Large intestine (tissue), 3 donors: ENCODE measurements around the gene PCDHB7. TPM values are rescaled to one million over a fixed set of nuclear protein-coding genes. Genes with fewer than 3 reads are reported as not detected.
"Not testable (repeated sequence)": the region's sequence is repeated elsewhere in the genome, so short reads cannot be mapped to it uniquely, and the experiment has no call there.

ENCODE experiments used
- DNase-seq, 2 donors: peaks; one replicate each; pipeline versions ENCODE4 v3.0.0 to v3.0.0-alpha.2; 2013
- H3K27ac ChIP-seq: one replicate; pipeline ENCODE4 v1.5.1; 2013; ENCODE audit warnings: low read length
- H3K27me3 ChIP-seq: 2 replicates; pipeline ENCODE4 v1.6.1; 2013; ENCODE audit warnings: low read length; ENCODE audit not compliant: control insufficient read depth, insufficient read depth
- H3K36me3 ChIP-seq: 2 replicates; pipeline ENCODE4 v1.6.1; 2013; ENCODE audit warnings: low read length; ENCODE audit not compliant: control insufficient read depth, insufficient read depth
- H3K4me1 ChIP-seq: one replicate; pipeline ENCODE4 v1.6.1; 2013; ENCODE audit warnings: low read length; ENCODE audit not compliant: control insufficient read depth, insufficient read depth
- H3K4me3 ChIP-seq: one replicate; pipeline ENCODE4 v1.5.1; 2013; ENCODE audit warnings: low read length
- H3K9me3 ChIP-seq: one replicate; pipeline ENCODE4 v1.6.1; 2013; ENCODE audit warnings: mild to moderate bottlenecking, low read depth, low read length, moderate library complexity; ENCODE audit not compliant: control insufficient read depth
- WGBS: methylation state at CpG from one replicate; pipeline ENCODE4 v1.1.5; 2013; ENCODE audit warnings: low lambda C conversion rate; ENCODE audit not compliant: insufficient coverage; 5-methylcytosine and 5-hydroxymethylcytosine counted together
- polyA plus RNA-seq: library from polyadenylated mRNA; unstranded; fragments of 120-200 nt; gene quantifications from one replicate; pipeline ENCODE4 v1.2.1, GENCODE V29; 2013

Gene PCDHB7
- polyA plus RNA-seq, 1 donor, result 1.3 TPM

DNA sequence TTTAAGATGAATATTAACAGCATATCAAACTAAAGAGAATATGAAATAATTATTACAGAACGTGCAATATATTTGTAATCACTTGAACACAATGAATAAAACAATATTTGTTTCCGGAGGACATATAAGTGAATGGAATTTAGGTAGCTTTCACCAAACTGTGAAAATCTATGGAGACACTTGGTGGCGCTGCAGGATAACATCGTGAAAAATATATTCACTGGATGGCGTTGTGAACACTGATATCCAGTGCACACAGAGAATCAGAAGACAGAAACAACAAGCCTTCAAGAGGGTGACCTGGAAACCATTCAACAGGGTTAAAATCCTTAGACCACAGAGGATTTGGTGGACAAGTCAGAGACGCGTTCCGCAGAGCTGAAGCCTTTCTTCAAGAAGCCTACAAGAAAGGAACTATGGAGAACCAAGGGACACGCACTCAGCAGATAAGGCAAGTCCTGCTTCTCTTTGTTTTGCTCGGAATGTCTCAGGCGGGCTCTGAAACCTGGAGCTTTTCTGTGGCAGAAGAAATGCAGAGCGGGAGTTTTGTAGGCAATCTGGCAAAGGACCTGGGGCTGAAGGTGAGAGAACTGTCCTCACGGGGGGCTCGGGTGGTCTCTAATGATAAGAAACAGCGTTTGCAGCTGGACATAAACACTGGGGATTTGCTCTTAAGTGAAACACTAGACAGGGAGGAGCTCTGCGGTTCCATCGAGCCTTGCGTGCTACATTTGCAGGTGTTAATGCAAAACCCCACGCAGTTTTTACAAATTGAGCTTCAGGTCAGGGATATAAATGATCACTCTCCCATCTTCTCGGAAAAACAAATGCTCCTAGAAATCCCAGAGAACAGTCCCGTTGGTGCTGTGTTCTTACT lies 27.2 kb downstream of the PCDHB7 start, which contains the start of gene PCDHB11:
Gene PCDHB11 (plus strand): TSS at position 269 of the 877 bp plus-strand sequence. CDS start 148 bp downstream, at position 417.
- Histone ChIP-seq H3K9me3 (peaks cover 16% of the 10 kb centered on the region), H3K27ac (no peak within 1 kb of the TSS), H3K4me1 (no peaks in the 10 kb centered on the region), H3K36me3 (no peaks in the 10 kb centered on the region), H3K27me3 (peaks cover 2% of the 10 kb centered on the region), H3K4me3 (no peak within 1 kb of the TSS)
- WGBS, result 37% methylated on average over 3 of the region's 21 CpGs
- DNase-seq, result no peak

- H3K27me3 ChIP-seq, H3K36me3 ChIP-seq, DNase-seq, H3K27ac ChIP-seq, H3K4me1 ChIP-seq, H3K4me3 ChIP-seq: not testable (repeated sequence)
- WGBS, result no CpG with 5 or more reads among the region's 38 CpGs
- peaks cover 15% of the 10 kb centered on the region for H3K9me3 ChIP-seq
Observed at GRCh38 chr5:141201126-141201525, 28.7 kb downstream of the PCDHB7 start.

GRCh38 chr5:141201646-141202045 lies 29.2 kb downstream of the PCDHB7 start:
- not testable (repeated sequence) for H3K4me1 ChIP-seq, DNase-seq, H3K4me3 ChIP-seq, H3K27ac ChIP-seq, H3K27me3 ChIP-seq, H3K36me3 ChIP-seq
- no CpG with 5 or more reads among the region's 35 CpGs for WGBS
- H3K9me3 ChIP-seq, result peaks cover 15% of the 10 kb centered on the region

GRCh38 chr5:141208478-141208877 lies 36.0 kb downstream of the PCDHB7 start, which contains the start of gene PCDHB12:
PCDHB12 (plus strand) TSS chr5:141208719; CDS start chr5:141208908, 189 bp downstream.
- Histone ChIP-seq H3K27me3 (peaks cover 7% of the 10 kb centered on the region), H3K36me3 (no peaks in the 10 kb centered on the region), H3K9me3 (peaks cover 10% of the 10 kb centered on the region), H3K27ac (no peak within 1 kb of the TSS), H3K4me1 (no peaks in the 10 kb centered on the region), H3K4me3 (no peak within 1 kb of the TSS)
- WGBS, result 17% methylated on average over 2 of the region's 11 CpGs
- no peak for DNase-seq

DNA sequence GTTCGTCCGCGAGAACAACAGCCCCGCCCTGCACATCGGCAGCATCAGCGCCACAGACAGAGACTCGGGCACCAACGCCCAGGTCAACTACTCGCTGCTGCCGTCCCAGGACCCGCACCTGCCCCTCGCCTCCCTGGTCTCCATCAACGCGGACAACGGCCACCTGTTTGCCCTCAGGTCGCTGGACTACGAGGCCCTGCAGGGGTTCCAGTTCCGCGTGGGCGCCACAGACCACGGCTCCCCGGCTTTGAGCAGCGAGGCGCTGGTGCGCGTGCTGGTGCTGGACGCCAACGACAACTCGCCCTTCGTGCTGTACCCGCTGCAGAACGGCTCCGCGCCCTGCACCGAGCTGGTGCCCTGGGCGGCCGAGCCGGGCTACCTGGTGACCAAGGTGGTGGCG lies 37.8 kb downstream of the PCDHB7 start:
- peaks cover 11% of the 10 kb centered on the region for H3K9me3 ChIP-seq
- WGBS, result no CpG with 5 or more reads among the region's 39 CpGs

GRCh38 chr5:141210849-141211248 lies 38.4 kb downstream of the PCDHB7 start:
- no CpG with 5 or more reads among the region's 27 CpGs for WGBS

More for the DNA sequence above, 37.8 kb downstream of the PCDHB7 start:
- H3K4me3 ChIP-seq, H3K36me3 ChIP-seq, H3K27ac ChIP-seq, H3K4me1 ChIP-seq, H3K27me3 ChIP-seq, DNase-seq: not testable (repeated sequence)

DNA sequence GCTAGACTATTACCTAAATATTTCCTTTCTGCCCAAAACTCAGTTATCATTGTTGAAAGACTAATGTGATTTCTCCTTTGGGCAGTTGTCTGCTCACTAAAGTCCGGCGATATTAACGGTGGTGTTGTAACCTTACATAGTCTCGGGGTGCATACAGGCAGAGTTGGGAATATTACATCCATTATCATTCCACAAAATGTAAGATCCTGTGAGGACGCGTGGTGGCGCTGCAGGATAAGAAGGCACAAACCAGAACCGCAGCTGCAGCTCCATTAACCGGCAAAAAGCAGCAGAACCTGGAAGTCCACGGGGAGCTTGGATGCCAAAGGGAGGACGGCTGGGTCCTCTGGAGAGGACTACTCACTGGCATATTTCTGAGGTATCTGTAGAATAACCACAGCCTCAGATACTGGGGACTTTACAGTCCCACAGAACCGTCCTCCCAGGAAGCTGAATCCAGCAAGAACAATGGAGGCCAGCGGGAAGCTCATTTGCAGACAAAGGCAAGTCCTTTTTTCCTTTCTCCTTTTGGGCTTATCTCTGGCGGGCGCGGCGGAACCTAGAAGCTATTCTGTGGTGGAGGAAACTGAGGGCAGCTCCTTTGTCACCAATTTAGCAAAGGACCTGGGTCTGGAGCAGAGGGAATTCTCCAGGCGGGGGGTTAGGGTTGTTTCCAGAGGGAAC lies 41.4 kb downstream of the PCDHB7 start, which contains the start of gene PCDHB13:
Gene PCDHB13 (plus strand): TSS at position 264 of the 684 bp plus-strand sequence. CDS start 205 bp downstream, at position 469.
- H3K36me3 ChIP-seq, H3K4me1 ChIP-seq, H3K4me3 ChIP-seq, DNase-seq, H3K27me3 ChIP-seq, H3K27ac ChIP-seq: not testable (repeated sequence)
- no CpG with 5 or more reads among the region's 18 CpGs for WGBS
- H3K9me3 ChIP-seq, result peaks cover 25% of the 10 kb centered on the region

More at GRCh38 chr5:141210849-141211248, 38.4 kb downstream of the PCDHB7 start:
- not testable (repeated sequence) for DNase-seq, H3K4me3 ChIP-seq, H3K27ac ChIP-seq, H3K36me3 ChIP-seq, H3K27me3 ChIP-seq, H3K4me1 ChIP-seq
- H3K9me3 ChIP-seq, result peaks cover 15% of the 10 kb centered on the region

DNA sequence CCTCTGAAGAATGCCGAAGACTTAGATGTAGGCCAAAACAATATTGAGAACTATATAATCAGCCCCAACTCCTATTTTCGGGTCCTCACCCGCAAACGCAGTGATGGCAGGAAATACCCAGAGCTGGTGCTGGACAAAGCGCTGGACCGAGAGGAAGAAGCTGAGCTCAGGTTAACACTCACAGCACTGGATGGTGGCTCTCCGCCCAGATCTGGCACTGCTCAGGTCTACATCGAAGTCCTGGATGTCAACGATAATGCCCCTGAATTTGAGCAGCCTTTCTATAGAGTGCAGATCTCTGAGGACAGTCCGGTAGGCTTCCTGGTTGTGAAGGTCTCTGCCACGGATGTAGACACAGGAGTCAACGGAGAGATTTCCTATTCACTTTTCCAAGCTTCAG lies 42.1 kb downstream of the PCDHB7 start:
- H3K27ac ChIP-seq, H3K27me3 ChIP-seq, H3K4me1 ChIP-seq, DNase-seq, H3K36me3 ChIP-seq, H3K4me3 ChIP-seq: not testable (repeated sequence)
- peaks cover 25% of the 10 kb centered on the region for H3K9me3 ChIP-seq
- 50% methylated on average over 1 of the region's 12 CpGs for WGBS

- no CpG with 5 or more reads among the region's 40 CpGs for WGBS
- not testable (repeated sequence) for H3K27ac ChIP-seq, H3K4me3 ChIP-seq, DNase-seq, H3K36me3 ChIP-seq, H3K27me3 ChIP-seq, H3K4me1 ChIP-seq
- peaks cover 20% of the 10 kb centered on the region for H3K9me3 ChIP-seq
Observed at GRCh38 chr5:141215504-141215903, 43.1 kb downstream of the PCDHB7 start.

DNA sequence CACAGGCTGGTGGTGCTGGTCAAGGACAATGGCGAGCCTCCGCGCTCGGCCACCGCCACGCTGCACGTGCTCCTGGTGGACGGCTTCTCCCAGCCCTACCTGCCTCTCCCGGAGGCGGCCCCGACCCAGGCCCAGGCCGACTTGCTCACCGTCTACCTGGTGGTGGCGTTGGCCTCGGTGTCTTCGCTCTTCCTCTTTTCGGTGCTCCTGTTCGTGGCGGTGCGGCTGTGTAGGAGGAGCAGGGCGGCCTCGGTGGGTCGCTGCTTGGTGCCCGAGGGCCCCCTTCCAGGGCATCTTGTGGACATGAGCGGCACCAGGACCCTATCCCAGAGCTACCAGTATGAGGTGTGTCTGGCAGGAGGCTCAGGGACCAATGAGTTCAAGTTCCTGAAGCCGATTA lies 43.6 kb downstream of the PCDHB7 start:
- peaks cover 16% of the 10 kb centered on the region for H3K9me3 ChIP-seq

More for the DNA sequence above, 43.6 kb downstream of the PCDHB7 start:
- not testable (repeated sequence) for H3K27me3 ChIP-seq, H3K4me3 ChIP-seq, H3K36me3 ChIP-seq, H3K4me1 ChIP-seq, H3K27ac ChIP-seq, DNase-seq
- no CpG with 5 or more reads among the region's 26 CpGs for WGBS
